SW480 (cell line): Measurements from ENCODE around the gene MEPCE.

Experiments
- DNase-seq: peaks from one replicate; pipeline ENCODE4 v3.0.0-alpha.2; 2016; ENCODE audit warnings: low spot score

Gene MEPCE

GRCh38 chr7:100464791-100465190 lies 35.2 kb downstream of the MEPCE start:
- DNase-seq: no peak

- no peak for DNase-seq
These were observed 35.7 kb downstream of the MEPCE start for GRCh38 chr7:100465299-100465698.

- peak; percentile 88 for DNase-seq
These were observed 36.2 kb downstream of the MEPCE start for GRCh38 chr7:100465702-100466311.

DNA sequence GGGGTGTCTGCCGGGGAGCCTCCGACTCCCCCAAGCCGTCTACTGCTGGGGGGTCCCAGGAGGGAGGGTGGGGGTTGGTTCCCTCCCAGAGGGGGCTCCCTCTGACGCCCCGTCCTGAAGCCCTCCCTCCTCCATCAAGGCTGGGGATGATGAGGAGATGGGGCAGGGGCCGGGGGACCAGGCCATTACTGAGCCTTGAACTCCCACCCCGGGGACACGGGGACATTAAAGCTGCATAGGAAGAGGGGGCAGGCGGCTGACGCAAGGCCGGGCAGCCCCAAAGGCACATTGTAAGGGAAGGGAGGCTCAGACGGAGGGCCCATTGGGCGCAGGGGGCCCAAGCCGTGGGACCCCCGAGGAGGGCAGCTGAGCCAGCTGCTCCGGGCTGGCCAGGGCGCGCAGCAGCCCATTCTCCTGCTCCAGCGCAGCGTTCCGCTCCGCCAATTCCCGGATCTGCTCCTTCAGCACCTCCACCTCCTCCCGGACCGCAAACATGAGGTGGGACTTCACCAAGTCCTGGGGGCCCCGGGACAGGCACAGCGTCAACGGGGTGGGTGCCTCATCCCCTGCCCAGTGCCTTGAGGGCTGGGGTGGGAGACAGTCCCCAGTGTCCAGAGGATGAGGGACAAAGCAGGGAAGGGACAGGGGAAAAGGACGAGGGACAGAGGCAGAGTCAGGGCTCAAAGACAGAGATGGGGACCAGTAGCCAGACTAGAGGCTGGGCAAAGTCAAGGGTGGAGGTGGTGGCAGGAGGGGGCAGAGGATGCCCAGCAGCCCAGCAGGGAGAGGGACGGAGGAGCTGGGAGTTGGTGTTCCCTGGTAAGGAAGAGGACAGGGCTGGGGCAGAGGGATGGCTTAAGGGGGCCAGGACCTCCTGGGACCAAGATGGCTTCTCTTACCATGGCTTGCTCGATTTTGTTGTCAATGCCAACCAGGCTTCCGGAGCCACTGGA lies 37.3 kb downstream of the MEPCE start:
- DNase-seq: no peak

DNA sequence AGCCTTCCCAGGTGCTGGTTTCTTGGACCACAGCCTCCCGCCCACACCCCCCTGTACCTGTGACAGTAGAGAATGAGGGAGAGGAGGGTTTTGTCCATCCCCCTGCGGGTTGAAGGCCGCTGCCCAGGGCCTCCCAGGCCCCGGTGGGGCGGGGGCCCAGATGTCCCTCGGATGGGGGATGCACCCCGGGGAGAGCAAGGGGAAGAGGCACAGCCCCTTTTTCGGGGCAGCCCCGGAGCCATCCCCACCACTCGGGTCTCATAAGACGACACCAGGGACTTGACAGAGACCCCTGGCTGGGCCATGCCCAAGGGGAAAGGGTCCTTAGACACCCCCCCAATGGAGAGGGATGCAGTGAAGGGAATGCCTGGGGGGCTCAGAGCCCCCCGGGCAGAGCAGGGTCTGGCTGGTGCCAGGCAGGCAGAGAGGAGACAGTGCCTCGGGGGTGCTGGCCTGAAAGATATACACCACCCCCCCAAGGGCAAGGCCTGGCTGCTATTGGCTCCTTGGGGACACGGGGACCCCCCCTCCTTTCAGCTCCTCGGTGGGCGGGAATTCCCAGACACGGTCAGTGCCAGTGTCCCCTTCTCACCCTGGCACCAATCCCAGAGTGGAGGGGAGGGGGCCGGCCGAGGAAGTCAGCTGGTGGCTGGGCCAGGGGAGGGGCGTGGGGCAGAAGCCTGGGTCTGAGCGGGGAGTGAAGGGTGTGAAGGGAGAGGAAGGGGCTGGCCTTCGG lies 38.2 kb downstream of the MEPCE start:
- DNase-seq: no peak

GRCh38 chr7:100469227-100470044 lies 39.8 kb downstream of the MEPCE start:
- DNase-seq: peak; percentile 84

- DNase-seq: no peak
These were observed 41.4 kb downstream of the MEPCE start for GRCh38 chr7:100471021-100471420.

- DNase-seq: peak; percentile 82
These were observed 42.7 kb downstream of the MEPCE start for GRCh38 chr7:100472121-100472851.

DNA sequence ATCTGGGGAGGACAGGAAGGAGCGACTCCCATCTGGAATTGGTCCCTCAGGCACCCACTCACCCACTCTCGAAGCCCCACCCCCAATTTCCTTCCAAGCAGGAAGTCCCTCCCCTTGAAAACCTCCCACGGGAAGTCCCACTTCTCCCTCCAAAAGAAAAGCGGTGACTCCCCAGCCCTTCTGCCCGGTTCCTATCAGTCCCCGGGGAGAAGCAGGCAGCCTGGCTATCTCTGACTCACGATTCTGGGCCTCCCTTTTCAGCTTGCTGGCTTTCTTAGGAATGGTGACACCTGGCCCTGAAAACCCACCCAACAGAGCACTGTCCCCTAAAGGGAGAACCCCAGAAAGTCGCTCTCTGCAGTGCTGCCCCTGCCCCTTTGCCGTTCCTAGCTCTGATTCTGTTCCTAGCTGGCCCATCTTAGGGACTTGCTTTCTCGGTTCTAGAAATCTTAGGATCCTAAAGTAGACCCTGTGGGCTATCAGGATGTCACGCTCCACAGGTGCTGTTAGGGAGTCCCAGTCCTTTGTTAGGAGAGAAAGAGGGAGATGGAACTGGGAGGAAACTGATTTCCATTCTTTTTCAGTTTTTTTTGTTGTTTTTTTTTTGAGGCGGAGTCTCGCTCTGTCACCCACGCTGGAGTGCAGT lies 43.3 kb downstream of the MEPCE start:
- peak; percentile 85 for DNase-seq

DNA sequence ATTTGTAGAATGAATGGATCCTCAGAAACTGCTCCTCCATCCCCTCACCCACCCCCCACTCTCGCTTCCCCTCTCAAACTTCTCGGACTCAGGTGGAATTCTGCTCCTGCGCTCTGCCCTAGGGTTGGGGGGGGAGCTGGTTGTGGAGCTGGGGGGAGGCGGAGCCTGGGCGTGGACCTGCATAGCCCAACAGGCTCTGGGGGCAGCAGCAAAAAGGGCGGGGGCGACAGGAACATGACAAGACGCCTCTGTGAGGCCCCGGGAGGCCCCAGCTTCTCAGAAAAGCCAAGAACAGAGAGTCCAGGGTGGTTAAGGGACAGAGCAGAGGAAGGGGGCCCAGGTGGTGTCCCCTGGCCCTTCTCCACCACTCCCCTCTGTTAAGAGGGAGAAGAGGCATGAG lies 45.9 kb downstream of the MEPCE start:
- DNase-seq: no peak

DNA sequence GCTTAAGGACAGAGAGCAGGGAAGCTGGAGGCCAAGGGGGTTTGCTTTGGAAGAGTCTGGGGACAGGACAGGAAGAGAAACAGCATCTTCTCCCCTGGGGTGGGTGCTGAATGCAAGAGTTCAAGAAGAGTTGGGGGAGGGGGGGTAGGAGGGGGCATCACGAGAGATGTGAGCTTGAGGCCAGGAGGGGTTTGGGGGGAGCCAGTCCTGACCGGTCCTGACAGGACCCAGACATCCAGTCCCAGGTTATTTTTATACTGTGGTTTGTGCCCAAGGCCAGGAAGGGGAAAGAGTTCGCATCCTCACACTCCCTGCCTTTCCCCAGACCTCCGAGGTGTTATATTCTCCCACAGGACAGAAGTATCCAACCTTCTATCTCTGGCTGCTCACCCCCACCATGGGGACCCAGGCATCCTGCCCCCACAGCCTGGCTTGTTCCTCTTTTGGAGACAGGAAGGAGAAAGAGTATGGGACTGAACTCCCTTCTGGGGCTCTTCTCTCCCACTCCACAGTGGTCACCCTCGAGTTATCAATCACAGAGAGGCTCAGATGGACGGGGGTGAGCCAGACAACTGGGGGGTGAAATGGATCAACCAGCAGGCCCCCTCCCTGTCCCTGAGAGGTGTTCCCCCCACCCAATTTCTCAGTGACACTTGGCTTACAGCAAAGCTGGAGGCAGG lies 46.6 kb downstream of the MEPCE start:
- no peak for DNase-seq

- no peak for DNase-seq
These were observed 47.6 kb downstream of the MEPCE start for GRCh38 chr7:100476903-100477870.

DNA sequence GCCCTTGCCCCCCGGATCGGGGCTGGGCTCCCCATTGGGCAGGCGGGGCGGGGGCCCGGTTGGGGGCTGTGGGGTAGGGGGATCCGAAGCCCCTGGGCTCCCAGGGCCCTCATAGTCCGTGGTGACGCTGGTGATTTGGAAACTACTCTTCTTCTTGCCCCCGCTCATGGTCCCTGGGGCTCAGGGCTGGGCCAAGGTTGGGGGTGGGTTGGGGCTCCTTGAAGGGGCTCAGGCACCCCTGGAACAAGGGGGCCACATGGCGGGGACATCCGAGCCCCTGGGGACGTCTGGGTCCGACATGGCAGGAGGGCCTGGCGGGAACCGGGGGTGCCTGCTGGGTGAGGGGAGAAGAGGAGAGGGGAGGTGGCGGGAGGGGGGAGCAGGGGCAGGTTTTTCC lies 48.2 kb downstream of the MEPCE start:
- no peak for DNase-seq

- DNase-seq: peak; percentile 95
These were observed 49.5 kb downstream of the MEPCE start, which contains the start of gene TSC22D4 for GRCh38 chr7:100478958-100479660. Gene TSC22D4, minus strand, starts transcription at chr7:100479214. Its CDS starts 1,176 bp downstream, at chr7:100478038.

DNA sequence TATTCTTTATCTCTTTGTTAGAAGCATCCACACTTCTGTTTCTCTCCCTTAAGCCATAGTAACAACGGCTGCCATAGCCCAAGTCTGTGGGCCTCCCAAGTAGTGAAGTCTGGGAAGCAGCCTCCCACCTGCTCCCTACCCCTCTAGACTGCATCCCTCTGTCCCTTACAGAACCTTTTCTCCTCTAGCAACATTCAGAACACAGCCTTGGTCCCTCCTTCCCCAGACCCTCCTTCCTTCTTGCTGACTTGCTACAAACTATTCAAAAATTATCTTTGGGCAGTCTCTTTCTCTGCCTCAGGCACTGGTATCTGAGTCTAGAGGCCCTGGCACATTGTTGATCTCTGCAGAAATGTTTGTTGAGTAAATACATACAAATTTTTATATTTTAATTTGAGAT lies 51.8 kb downstream of the MEPCE start:
- DNase-seq: no peak

DNA sequence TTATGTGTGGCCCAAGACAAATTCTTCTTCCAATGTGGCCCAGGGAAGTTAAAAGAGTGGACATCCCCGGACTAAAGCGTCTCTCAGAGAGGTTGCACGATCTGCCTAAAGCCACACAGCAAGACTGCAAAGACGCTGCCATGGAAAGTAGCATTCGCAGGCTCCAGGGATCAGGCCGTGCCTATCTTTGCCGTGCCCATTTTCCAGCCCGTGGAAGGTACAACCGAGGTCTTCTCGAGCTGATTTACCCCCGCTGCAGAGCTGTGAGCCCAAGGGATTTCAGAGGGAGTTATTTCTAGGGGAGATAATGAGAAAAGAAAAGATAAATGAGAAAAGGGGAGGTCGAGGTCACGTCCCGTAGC lies 53.1 kb downstream of the MEPCE start:
- DNase-seq: no peak

- peak; percentile 58 for DNase-seq
These were observed 53.6 kb downstream of the MEPCE start for GRCh38 chr7:100483090-100483721.
